Mesenchymal stem cell (in vitro differentiated cells and primary cell): ENCODE data around the gene STIMATE.

Experiments used
- DNase-seq: peaks from one replicate; pipeline ENCODE4 v3.0.0-alpha.2; 2013
- H2AFZ ChIP-seq: one replicate; pipeline ENCODE4 v1.6.1; 2013; ENCODE audit warnings: low read depth, mild to moderate bottlenecking, control low read depth, inconsistent platforms, low read length, moderate library complexity
- H2AK5ac ChIP-seq: 2 replicates; pipeline ENCODE4 v1.6.1; 2013; ENCODE audit warnings: low read length, moderate library complexity, mild to moderate bottlenecking, inconsistent platforms; ENCODE audit not compliant: severe bottlenecking
- H2BK120ac ChIP-seq: one replicate; pipeline ENCODE4 v1.6.1; 2013; ENCODE audit warnings: low read depth, mild to moderate bottlenecking, inconsistent platforms, low read length, moderate library complexity
- H2BK12ac ChIP-seq, 2 experiments: one replicate each; pipeline ENCODE4 v1.6.1; 2013; ENCODE audit warnings: inconsistent platforms in 2 of 2, low read length in 2 of 2, mild to moderate bottlenecking in 2 of 2, moderate library complexity in 2 of 2, control low read depth in 1 of 2
- H2BK15ac ChIP-seq: one replicate; pipeline ENCODE4 v1.6.1; 2013; ENCODE audit warnings: mild to moderate bottlenecking, low read depth, inconsistent platforms; ENCODE audit not compliant: poor library complexity, severe bottlenecking
- H2BK5ac ChIP-seq: 2 replicates; pipeline ENCODE4 v1.6.1; 2013; ENCODE audit warnings: low read depth, mild to moderate bottlenecking, low read length, control low read depth, inconsistent platforms; ENCODE audit not compliant: poor library complexity, severe bottlenecking
- H3K14ac ChIP-seq, 2 experiments: one replicate each; pipeline ENCODE4 v1.6.1; 2013; ENCODE audit warnings: inconsistent platforms in 2 of 2, low read length in 2 of 2, control low read depth in 1 of 2, mild to moderate bottlenecking in 1 of 2, moderate library complexity in 1 of 2
- H3K18ac ChIP-seq, 2 experiments: one replicate each; pipeline ENCODE4 v1.6.1; 2013; ENCODE audit warnings: inconsistent platforms in 2 of 2, low read length in 2 of 2, control low read depth in 1 of 2, low read depth in 1 of 2, mild to moderate bottlenecking in 1 of 2
- H3K23ac ChIP-seq, 2 experiments: one replicate each; pipeline ENCODE4 v1.6.1; 2013; ENCODE audit warnings: inconsistent platforms in 2 of 2, low read length in 2 of 2, mild to moderate bottlenecking in 2 of 2, moderate library complexity in 2 of 2, control low read depth in 1 of 2
- H3K27ac ChIP-seq: 2 replicates; pipeline ENCODE4 v1.5.1; 2013; ENCODE audit warnings: mild to moderate bottlenecking, moderate library complexity, low read length, control low read depth, inconsistent platforms; ENCODE audit not compliant: poor library complexity, severe bottlenecking
- H3K27me3 ChIP-seq, 2 experiments: 2 replicates each; pipeline versions ENCODE4 v1.6.1 to v1.7.0; 2013; ENCODE audit warnings: low read length in 2 of 2, mild to moderate bottlenecking in 2 of 2, moderate library complexity in 2 of 2, control low read depth in 1 of 2, inconsistent platforms in 1 of 2; ENCODE audit not compliant: control insufficient read depth in 1 of 2, insufficient read depth in 1 of 2
- H3K36me3 ChIP-seq, 2 experiments: 2 replicates each; pipeline versions ENCODE4 v1.6.1 to v1.7.0; 2013; ENCODE audit warnings: low read length in 2 of 2, control low read depth in 1 of 2, inconsistent platforms in 1 of 2, low read depth in 1 of 2, mild to moderate bottlenecking in 1 of 2; ENCODE audit not compliant: insufficient read depth in 2 of 2, control insufficient read depth in 1 of 2
- H3K4ac ChIP-seq, 2 experiments: one replicate each; pipeline ENCODE4 v1.6.1; 2013; ENCODE audit warnings: inconsistent platforms in 2 of 2, low read length in 2 of 2, mild to moderate bottlenecking in 2 of 2, moderate library complexity in 2 of 2, control low read depth in 1 of 2, low read depth in 1 of 2
- H3K4me1 ChIP-seq: 2 replicates; pipeline ENCODE4 v1.6.1; 2013; ENCODE audit warnings: low read depth, low read length, control low read depth; ENCODE audit not compliant: control insufficient read depth, insufficient read depth
- H3K4me2 ChIP-seq: 2 replicates; pipeline ENCODE4 v1.6.1; 2013; ENCODE audit warnings: low read length, mild to moderate bottlenecking, inconsistent platforms; ENCODE audit not compliant: poor library complexity, severe bottlenecking
- H3K4me3 ChIP-seq, 2 experiments: 2 replicates each; pipeline versions ENCODE4 v1.5.1 to v1.7.0; 2013; ENCODE audit warnings: low read length in 2 of 2, mild to moderate bottlenecking in 2 of 2, control low read depth in 1 of 2, low read depth in 1 of 2; ENCODE audit not compliant: insufficient read depth in 1 of 2
- H3K79me1 ChIP-seq: replicated peaks from 2 replicates; pipeline ENCODE4 v1.6.1; 2013; ENCODE audit warnings: mild to moderate bottlenecking, control low read depth, low read length, inconsistent platforms; ENCODE audit not compliant: poor library complexity, severe bottlenecking
- H3K9ac ChIP-seq: 2 replicates; pipeline ENCODE4 v1.7.0; 2013; ENCODE audit warnings: mild to moderate bottlenecking, low read length, moderate library complexity
- H3K9me3 ChIP-seq: 2 replicates; pipeline ENCODE4 v1.7.0; 2013; ENCODE audit warnings: mild to moderate bottlenecking, low read length; ENCODE audit not compliant: control insufficient read depth
- H4K8ac ChIP-seq: one replicate; pipeline ENCODE4 v1.6.1; 2013; ENCODE audit warnings: inconsistent platforms, mild to moderate bottlenecking, low read length, moderate library complexity
- H4K91ac ChIP-seq: one replicate; pipeline ENCODE4 v1.6.1; 2013; ENCODE audit warnings: mild to moderate bottlenecking, low read length, inconsistent platforms
- WGBS: methylation state at CpG from one replicate; pipeline ENCODE4 v1.1.7; 2013; ENCODE audit warnings: mixed read lengths; 5-methylcytosine and 5-hydroxymethylcytosine counted together

The STIMATE gene

GRCh38 chr3:52881871-52882270, 15.5 kb downstream of the STIMATE start:
- no peak overlapping the region for H3K9ac ChIP-seq
- 62% methylated on average over 4 of the region's 4 CpGs for WGBS
- H3K27me3 ChIP-seq = no peaks in the 10 kb centered on the region
- no peaks in the 10 kb centered on the region for H3K4me1 ChIP-seq
- H3K79me1 ChIP-seq = peaks cover 34% of the 10 kb centered on the region
- H3K36me3 ChIP-seq = peaks cover 15 to 23% of the 10 kb centered on the region in 2 experiments
- H4K91ac ChIP-seq = no peak overlapping the region
- H3K18ac ChIP-seq = no peak overlapping the region
- H3K14ac ChIP-seq = no peak overlapping the region
- H3K9me3 ChIP-seq = peaks cover 6% of the 10 kb centered on the region
- peak; percentile 25 for DNase-seq
- no peak overlapping the region for H2BK120ac ChIP-seq
- H3K4me2 ChIP-seq = no peak overlapping the region
- H2BK12ac ChIP-seq = no peak overlapping the region
- no peak overlapping the region for H3K4me3 ChIP-seq
- H3K23ac ChIP-seq = no peak overlapping the region
- no peak overlapping the region for H2BK15ac ChIP-seq
- H2AFZ ChIP-seq = no peak overlapping the region
- H2AK5ac ChIP-seq = no peak overlapping the region
- no peak overlapping the region for H2BK5ac ChIP-seq
- H4K8ac ChIP-seq = peak overlapping the region; percentile 40
- H3K27ac ChIP-seq = no peak overlapping the region
- no peak overlapping the region for H3K4ac ChIP-seq

- no peak overlapping the region for H3K9ac ChIP-seq
- WGBS = 86% methylated on average over 3 of the region's 3 CpGs
- H3K4me2 ChIP-seq = no peak overlapping the region
- no peak overlapping the region for H2BK15ac ChIP-seq
- peaks cover 2% of the 10 kb centered on the region for H3K4me1 ChIP-seq
- H3K36me3 ChIP-seq = peaks cover 10 to 17% of the 10 kb centered on the region in 2 experiments
- no peak overlapping the region for H3K27ac ChIP-seq
- H4K91ac ChIP-seq = no peak overlapping the region
- no peak overlapping the region for H2BK120ac ChIP-seq
- no peak overlapping the region for H2AK5ac ChIP-seq
- DNase-seq = no peak
- no peak overlapping the region for H2AFZ ChIP-seq
- no peak overlapping the region for H3K4me3 ChIP-seq
- H3K27me3 ChIP-seq = no peaks in the 10 kb centered on the region
- no peak overlapping the region for H2BK12ac ChIP-seq
- H3K14ac ChIP-seq = no peak overlapping the region
- no peak overlapping the region for H2BK5ac ChIP-seq
- H3K9me3 ChIP-seq = peaks cover 6% of the 10 kb centered on the region
- H4K8ac ChIP-seq = no peak overlapping the region
- no peak overlapping the region for H3K4ac ChIP-seq
- peaks cover 31% of the 10 kb centered on the region for H3K79me1 ChIP-seq
- no peak overlapping the region for H3K23ac ChIP-seq
- no peak overlapping the region for H3K18ac ChIP-seq
Measured at GRCh38 chr3:52880474-52880873, 16.9 kb downstream of the STIMATE start.

- 91% methylated on average over 5 of the region's 5 CpGs for WGBS
- Histone ChIP-seq H3K9me3 (peaks cover 6% of the 10 kb centered on the region), H2AFZ (no peak overlapping the region)
Measured at GRCh38 chr3:52880047-52880446, 17.3 kb downstream of the STIMATE start.

GRCh38 chr3:52879581-52879980, 17.8 kb downstream of the STIMATE start:
- Histone ChIP-seq H3K4ac (no peak overlapping the region), H3K4me1 (peaks cover 2% of the 10 kb centered on the region), H3K27ac (no peak overlapping the region), H3K4me3 (no peak overlapping the region), H3K27me3 (no peaks in the 10 kb centered on the region), H2BK12ac (no peak overlapping the region), H3K18ac (no peak overlapping the region), H2AK5ac (no peak overlapping the region), H2AFZ (no peak overlapping the region), H3K9me3 (peaks cover 2% of the 10 kb centered on the region), H3K23ac (no peak overlapping the region), H3K79me1 (peaks cover 34% of the 10 kb centered on the region), H3K14ac (no peak overlapping the region), H2BK120ac (no peak overlapping the region), H4K91ac (no peak overlapping the region), H4K8ac (no peak overlapping the region), H3K36me3 (peaks cover 9 to 13% of the 10 kb centered on the region in 2 experiments), H3K9ac (no peak overlapping the region), H2BK15ac (no peak overlapping the region), H2BK5ac (no peak overlapping the region), H3K4me2 (no peak overlapping the region)
- 92% methylated on average over 4 of the region's 4 CpGs for WGBS
- no peak for DNase-seq

More at GRCh38 chr3:52880047-52880446, 17.3 kb downstream of the STIMATE start:
- H4K91ac ChIP-seq = no peak overlapping the region
- H3K23ac ChIP-seq = no peak overlapping the region
- H3K36me3 ChIP-seq = peaks cover 9 to 13% of the 10 kb centered on the region in 2 experiments
- no peak overlapping the region for H3K27ac ChIP-seq
- no peak overlapping the region for H4K8ac ChIP-seq
- H3K4ac ChIP-seq = no peak overlapping the region
- H3K4me3 ChIP-seq = no peak overlapping the region
- H3K18ac ChIP-seq = no peak overlapping the region
- H3K4me2 ChIP-seq = no peak overlapping the region
- no peak overlapping the region for H2BK15ac ChIP-seq
- H3K27me3 ChIP-seq = no peaks in the 10 kb centered on the region
- no peak overlapping the region for H2BK12ac ChIP-seq
- H3K9ac ChIP-seq = no peak overlapping the region
- DNase-seq = no peak
- no peak overlapping the region for H3K14ac ChIP-seq
- no peak overlapping the region for H2AK5ac ChIP-seq
- H3K4me1 ChIP-seq = peaks cover 2% of the 10 kb centered on the region
- H2BK120ac ChIP-seq = no peak overlapping the region
- H3K79me1 ChIP-seq = peaks cover 33% of the 10 kb centered on the region
- H2BK5ac ChIP-seq = no peak overlapping the region
